Liver (tissue), 2 donors: ENCODE results near the gene ZNF195.

ENCODE experiments used
- TF ChIP-seq, protein P1 (sequence below): fragments of 150-350 bp; IDR thresholded peaks from 2 replicates; pipeline ENCODE4 v1.5.1; 2017; ENCODE audit warnings: improper control_type of control experiment, low read depth, low read length; ENCODE audit not compliant: missing input control
- TF ChIP-seq, protein P2 (sequence below): IDR thresholded peaks from 2 replicates; pipeline ENCODE4 v1.6.1; 2016; ENCODE audit warnings: antibody characterized with exemption
- donor health status: healthy.

DNA sequence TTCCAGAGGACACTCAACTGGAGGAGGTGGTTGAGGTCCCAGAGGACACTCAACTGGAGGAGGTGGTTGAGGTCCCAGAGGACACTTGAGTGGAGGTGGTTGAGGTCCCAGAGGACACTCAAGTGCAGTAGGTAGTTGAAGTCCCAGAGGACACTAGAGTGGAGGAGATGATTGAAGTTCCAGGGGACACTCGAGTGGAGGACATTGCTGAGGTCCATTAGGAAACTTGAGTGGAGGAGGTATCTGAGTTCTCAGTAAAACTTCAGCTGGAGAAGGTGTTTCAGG, 39.7 kb downstream of the ZNF195 start:
- TF ChIP-seq, protein P1, sequence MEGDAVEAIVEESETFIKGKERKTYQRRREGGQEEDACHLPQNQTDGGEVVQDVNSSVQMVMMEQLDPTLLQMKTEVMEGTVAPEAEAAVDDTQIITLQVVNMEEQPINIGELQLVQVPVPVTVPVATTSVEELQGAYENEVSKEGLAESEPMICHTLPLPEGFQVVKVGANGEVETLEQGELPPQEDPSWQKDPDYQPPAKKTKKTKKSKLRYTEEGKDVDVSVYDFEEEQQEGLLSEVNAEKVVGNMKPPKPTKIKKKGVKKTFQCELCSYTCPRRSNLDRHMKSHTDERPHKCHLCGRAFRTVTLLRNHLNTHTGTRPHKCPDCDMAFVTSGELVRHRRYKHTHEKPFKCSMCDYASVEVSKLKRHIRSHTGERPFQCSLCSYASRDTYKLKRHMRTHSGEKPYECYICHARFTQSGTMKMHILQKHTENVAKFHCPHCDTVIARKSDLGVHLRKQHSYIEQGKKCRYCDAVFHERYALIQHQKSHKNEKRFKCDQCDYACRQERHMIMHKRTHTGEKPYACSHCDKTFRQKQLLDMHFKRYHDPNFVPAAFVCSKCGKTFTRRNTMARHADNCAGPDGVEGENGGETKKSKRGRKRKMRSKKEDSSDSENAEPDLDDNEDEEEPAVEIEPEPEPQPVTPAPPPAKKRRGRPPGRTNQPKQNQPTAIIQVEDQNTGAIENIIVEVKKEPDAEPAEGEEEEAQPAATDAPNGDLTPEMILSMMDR = no peak
- TF ChIP-seq, protein P2, sequence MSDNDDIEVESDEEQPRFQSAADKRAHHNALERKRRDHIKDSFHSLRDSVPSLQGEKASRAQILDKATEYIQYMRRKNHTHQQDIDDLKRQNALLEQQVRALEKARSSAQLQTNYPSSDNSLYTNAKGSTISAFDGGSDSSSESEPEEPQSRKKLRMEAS = no peak
